Mononuclear cell (primary cell): Measurements from ENCODE around the gene PDZRN4. TPM values are rescaled to one million over a fixed set of nuclear protein-coding genes. Genes with fewer than 3 reads are reported as not detected.
"Not testable (repeated sequence)": the region's sequence is repeated elsewhere in the genome, so short reads cannot be mapped to it uniquely, and the experiment has no call there.

Experiments
- H3K27me3 ChIP-seq: 2 replicates; pipeline ENCODE4 v1.6.0; 2011; ENCODE audit warnings: low read length, control low read depth; ENCODE audit not compliant: insufficient read depth
- H3K4me1 ChIP-seq: 2 replicates; pipeline ENCODE4 v1.5.1; 2011; ENCODE audit warnings: mild to moderate bottlenecking, low read length, control low read depth; ENCODE audit not compliant: insufficient read depth
- H3K4me3 ChIP-seq: 2 replicates; pipeline ENCODE4 v1.5.1; 2011; ENCODE audit warnings: mild to moderate bottlenecking, low read length, moderate library complexity
- H3K9me3 ChIP-seq: 2 replicates; pipeline ENCODE4 v1.5.1; 2011; ENCODE audit warnings: low read depth, mild to moderate bottlenecking, control low read depth, low read length
- total RNA-seq: library from RNA; depleted of rRNA; stranded (reverse); fragments of >200 nt; gene quantifications from one replicate; pipeline ENCODE4 v1.2.3, GENCODE V29; 2012

PDZRN4 gene
- total RNA-seq, 1 donor: not detected

DNA sequence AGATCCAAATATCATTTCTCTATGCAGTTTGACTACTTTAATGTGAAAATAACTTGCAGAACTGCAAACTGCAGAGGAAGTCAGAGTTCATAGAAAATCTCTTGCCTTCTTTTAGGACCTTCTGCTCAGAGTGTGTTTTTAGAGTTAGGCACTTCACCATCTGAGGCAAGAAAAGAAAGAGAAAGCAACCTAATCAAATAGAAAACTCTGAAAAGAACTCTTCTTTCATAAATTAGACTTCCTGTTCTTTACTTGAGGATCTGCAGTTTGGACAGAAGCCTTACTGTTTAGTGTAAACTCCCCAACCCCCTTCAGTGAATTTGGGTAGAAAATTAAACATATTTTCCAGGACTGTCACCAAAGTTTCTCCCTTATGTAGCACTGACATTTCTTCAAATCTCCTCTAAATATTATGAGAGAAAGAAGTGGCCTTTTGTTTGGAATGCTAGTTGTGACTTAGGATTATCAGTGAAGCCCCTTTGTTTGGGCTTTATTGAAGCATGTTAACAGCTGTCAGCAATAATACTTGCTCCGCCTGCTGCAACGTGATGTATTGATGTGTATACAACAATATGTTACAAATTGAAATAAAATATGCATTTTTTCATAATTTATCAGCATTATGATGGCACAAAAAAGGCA is 99.5 kb downstream of the PDZRN4 start:
- Histone ChIP-seq H3K4me3 (no peak overlapping the region), H3K4me1 (no peaks in the 10 kb centered on the region), H3K9me3 (no peaks in the 10 kb centered on the region), H3K27me3 (no peaks in the 10 kb centered on the region)

GRCh38 chr12:41288142-41288811 is 100.2 kb downstream of the PDZRN4 start:
- Histone ChIP-seq H3K4me3 (no peak overlapping the region), H3K27me3 (no peaks in the 10 kb centered on the region)

DNA sequence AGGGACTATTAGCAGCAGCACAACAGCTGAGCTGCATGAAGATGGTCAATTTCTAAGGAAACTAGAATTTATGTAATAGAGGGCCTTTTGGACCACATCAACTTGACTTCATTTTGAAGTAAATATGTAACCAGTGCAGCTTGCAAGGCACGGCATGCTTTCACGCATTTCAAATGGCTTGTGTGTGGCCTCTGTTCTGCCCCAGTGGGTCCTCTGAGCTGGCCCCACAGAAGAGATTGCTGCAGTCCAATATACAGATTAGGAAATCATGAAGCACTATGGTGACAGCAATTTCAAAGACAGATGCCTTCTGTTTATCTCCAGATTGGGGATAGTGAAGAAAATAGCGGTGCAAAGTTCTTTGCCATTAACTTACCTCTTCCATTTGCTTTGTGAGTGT is 101.4 kb downstream of the PDZRN4 start:
- no peaks in the 10 kb centered on the region for H3K4me1 ChIP-seq
- no peak overlapping the region for H3K4me3 ChIP-seq
- no peaks in the 10 kb centered on the region for H3K27me3 ChIP-seq
- H3K9me3 ChIP-seq: no peaks in the 10 kb centered on the region

More at GRCh38 chr12:41288142-41288811, 100.2 kb downstream of the PDZRN4 start:
- H3K9me3 ChIP-seq: no peaks in the 10 kb centered on the region
- no peaks in the 10 kb centered on the region for H3K4me1 ChIP-seq

GRCh38 chr12:41293011-41293410 is 104.9 kb downstream of the PDZRN4 start:
- no peaks in the 10 kb centered on the region for H3K9me3 ChIP-seq
- H3K4me1 ChIP-seq: no peaks in the 10 kb centered on the region
- H3K4me3 ChIP-seq: no peak overlapping the region
- no peaks in the 10 kb centered on the region for H3K27me3 ChIP-seq

GRCh38 chr12:41293461-41293860 is 105.3 kb downstream of the PDZRN4 start:
- Histone ChIP-seq H3K9me3 (no peaks in the 10 kb centered on the region), H3K4me3 (no peak overlapping the region), H3K4me1 (no peaks in the 10 kb centered on the region), H3K27me3 (no peaks in the 10 kb centered on the region)

DNA sequence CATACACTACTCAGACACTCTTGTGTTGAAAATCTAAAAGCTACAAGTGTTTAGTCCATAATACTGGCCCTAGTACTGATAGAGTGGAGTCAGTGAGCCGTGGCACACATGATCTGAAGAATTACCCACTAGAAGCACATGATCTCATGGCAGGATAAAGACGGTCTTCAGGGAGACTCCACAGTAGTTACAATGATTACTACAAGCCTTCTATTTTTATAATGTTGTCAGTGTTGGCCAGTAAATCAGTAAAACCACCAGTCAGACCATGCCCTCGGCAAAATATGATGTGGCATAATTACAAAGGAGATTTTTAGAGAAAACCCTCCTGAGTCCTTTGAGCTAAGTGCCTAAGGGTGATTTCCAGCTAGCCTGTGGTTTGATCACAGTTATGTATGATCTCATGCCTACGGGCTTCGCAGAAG is 114.9 kb downstream of the PDZRN4 start:
- H3K4me3 ChIP-seq: no peak overlapping the region
- no peaks in the 10 kb centered on the region for H3K4me1 ChIP-seq
- no peaks in the 10 kb centered on the region for H3K9me3 ChIP-seq
- no peaks in the 10 kb centered on the region for H3K27me3 ChIP-seq

GRCh38 chr12:41304526-41304925 is 116.4 kb downstream of the PDZRN4 start:
- Histone ChIP-seq H3K4me1 (no peaks in the 10 kb centered on the region), H3K4me3 (no peak overlapping the region), H3K9me3 (no peaks in the 10 kb centered on the region), H3K27me3 (no peaks in the 10 kb centered on the region)

GRCh38 chr12:41310367-41310766 is 122.2 kb downstream of the PDZRN4 start:
- Histone ChIP-seq H3K4me3 (no peak overlapping the region), H3K27me3 (no peaks in the 10 kb centered on the region), H3K4me1 (no peaks in the 10 kb centered on the region), H3K9me3 (no peaks in the 10 kb centered on the region)

DNA sequence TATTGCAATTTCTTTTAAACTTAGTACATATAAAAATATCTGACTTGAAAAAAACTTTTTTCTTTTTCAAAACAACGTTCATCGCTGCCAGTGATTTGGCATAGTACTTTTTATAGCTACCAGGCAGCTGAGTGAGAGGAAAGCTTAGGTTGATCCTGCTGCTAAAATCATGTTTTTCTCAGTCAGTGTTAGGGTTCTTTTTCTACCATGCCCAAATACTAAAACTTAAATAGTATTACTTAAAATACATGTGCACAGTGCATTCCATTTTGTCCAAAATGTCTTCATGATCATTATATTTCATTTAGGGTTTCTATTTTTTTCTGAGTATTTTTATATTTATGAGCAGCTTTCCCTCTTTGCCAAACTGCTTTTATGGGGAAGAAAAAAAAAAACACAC is 123.8 kb downstream of the PDZRN4 start:
- Histone ChIP-seq H3K4me1 (no peaks in the 10 kb centered on the region), H3K4me3 (no peak overlapping the region), H3K27me3 (no peaks in the 10 kb centered on the region), H3K9me3 (no peaks in the 10 kb centered on the region)

DNA sequence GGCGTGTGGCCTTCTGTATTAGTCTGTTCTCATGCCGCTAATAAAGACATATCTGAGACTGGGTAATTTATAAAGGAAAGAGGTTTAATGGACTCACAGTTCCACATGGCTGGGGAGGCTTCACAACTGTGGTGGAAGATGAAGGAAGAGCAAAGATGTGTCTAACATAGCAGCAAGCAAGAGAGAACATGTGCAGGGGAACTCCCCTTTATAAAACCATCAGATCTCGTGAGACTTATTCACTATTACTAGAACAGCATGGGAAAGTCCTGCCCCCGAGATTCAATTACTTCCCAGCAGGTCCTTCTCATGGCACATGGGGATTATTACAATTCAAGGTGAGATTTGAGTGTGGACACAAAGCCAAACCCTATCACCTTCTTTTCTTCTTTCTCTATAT is 124.3 kb downstream of the PDZRN4 start:
- not testable (repeated sequence) for H3K27me3 ChIP-seq, H3K9me3 ChIP-seq, H3K4me3 ChIP-seq, H3K4me1 ChIP-seq

GRCh38 chr12:41325336-41325735 is 137.2 kb downstream of the PDZRN4 start:
- Histone ChIP-seq H3K4me3 (no peak overlapping the region), H3K9me3 (no peaks in the 10 kb centered on the region), H3K4me1 (no peaks in the 10 kb centered on the region), H3K27me3 (no peaks in the 10 kb centered on the region)

- Histone ChIP-seq H3K27me3 (no peaks in the 10 kb centered on the region), H3K4me1 (no peaks in the 10 kb centered on the region), H3K4me3 (no peak overlapping the region), H3K9me3 (no peaks in the 10 kb centered on the region)
These were observed 139.2 kb downstream of the PDZRN4 start for GRCh38 chr12:41327096-41327895.

DNA sequence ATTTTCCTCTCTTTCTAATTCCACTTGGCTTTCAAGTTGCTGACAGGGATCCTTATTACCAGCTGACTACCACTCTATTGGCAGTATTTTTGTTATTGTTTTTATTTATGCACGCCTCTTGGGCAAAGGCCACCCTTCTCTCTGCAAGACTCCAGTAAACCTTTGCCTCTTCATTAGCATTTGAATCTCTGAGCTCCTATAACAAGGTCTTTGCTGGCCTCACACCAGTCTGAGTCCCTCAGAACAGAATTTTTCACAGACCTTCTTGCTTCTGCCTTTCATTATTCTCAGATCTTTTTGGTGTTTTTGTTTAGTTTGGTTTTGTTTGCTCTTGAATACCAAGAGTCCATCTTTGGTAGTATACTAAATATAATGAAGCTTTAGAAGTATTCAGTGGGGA is 145.9 kb downstream of the PDZRN4 start:
- Histone ChIP-seq H3K9me3 (peaks cover 4% of the 10 kb centered on the region), H3K4me3 (no peak overlapping the region), H3K27me3 (no peaks in the 10 kb centered on the region), H3K4me1 (peaks cover under 1% of the 10 kb centered on the region)

DNA sequence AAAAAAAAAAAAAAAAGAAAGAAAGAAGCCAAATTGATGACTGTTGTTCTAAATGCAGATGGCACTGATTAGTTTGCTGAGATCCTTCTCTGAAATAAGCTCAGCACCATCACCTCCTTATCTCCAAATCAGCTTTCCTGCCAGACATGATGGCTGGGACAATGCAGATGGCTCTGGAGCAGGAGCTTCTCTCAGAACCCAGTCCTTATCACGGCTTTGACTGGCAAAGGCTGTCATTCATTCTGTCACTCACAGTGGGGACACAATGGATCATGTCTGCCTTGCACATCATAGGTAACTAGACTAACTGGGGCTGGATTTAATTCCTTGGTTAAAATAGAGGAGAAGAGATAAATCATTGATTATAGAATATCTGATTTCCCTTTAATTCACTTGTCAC is 146.3 kb downstream of the PDZRN4 start:
- peaks cover 4% of the 10 kb centered on the region for H3K9me3 ChIP-seq

GRCh38 chr12:41336041-41336549 is 148.0 kb downstream of the PDZRN4 start:
- Histone ChIP-seq H3K9me3 (peaks cover 4% of the 10 kb centered on the region), H3K4me3 (no peak overlapping the region), H3K4me1 (peaks cover 12% of the 10 kb centered on the region), H3K27me3 (no peaks in the 10 kb centered on the region)

More for the DNA sequence above, 146.3 kb downstream of the PDZRN4 start:
- Histone ChIP-seq H3K27me3 (no peaks in the 10 kb centered on the region), H3K4me3 (no peak overlapping the region), H3K4me1 (peaks cover 5% of the 10 kb centered on the region)
